Measurements from ENCODE around the gene ABHD6. TPM values are rescaled to one million over a fixed set of nuclear protein-coding genes. Genes with fewer than 3 reads are reported as not detected.

ABHD6 gene
- total RNA-seq, 2 donors from 2014 or later, result 7.5 to 8.6 TPM

DNA sequence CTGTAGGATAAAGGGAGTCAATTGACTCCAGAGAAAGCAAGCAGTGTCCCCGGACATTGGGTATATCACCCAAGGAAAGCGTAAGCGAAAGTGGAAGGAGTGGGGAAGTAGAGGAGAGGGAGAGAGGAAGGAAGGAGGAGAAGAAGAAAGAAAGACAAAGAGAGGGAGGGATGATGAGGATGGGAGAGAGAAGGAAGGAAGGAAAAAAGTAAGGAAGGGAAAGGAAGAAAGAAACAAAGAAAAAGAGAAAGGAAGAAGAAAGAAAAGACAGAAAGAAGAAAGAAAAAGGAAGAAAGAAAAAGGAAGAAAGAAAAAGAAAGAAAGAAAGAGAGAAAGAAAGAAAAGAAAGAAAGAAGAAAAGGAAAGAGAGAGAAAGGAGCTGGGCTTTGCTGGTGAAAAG, 27.7 kb upstream of the ABHD6 start:
- peaks cover 5% of the 10 kb centered on the region for H3K27me3 Mint-ChIP-seq (ENCODE audit: insufficient read depth)
- H3K4me1 Mint-ChIP-seq, result peaks cover 4% of the 10 kb centered on the region
- H3K27me3 ChIP-seq (ENCODE audit: control insufficient read depth, insufficient read depth, low read length, poor library complexity, severe bottlenecking), result no peaks in the 10 kb centered on the region
- no peaks in the 10 kb centered on the region for H3K4me1 ChIP-seq (ENCODE audit: control insufficient read depth, insufficient read depth, low read length)
- no peaks in the 10 kb centered on the region for H3K36me3 ChIP-seq (ENCODE audit: control insufficient read depth, insufficient read depth, low read length)
- no peak overlapping the region for H3K9ac ChIP-seq (ENCODE audit: extremely low read depth, low read length, poor library complexity, severe bottlenecking)
- TF ChIP-seq CTCF (conservative IDR thresholded peaks at IDR 0.05), result no peak
- H3K4me3 Mint-ChIP-seq, result no peak overlapping the region
- H3K27ac Mint-ChIP-seq, result no peak overlapping the region
- no peaks in the 10 kb centered on the region for H3K36me3 Mint-ChIP-seq (ENCODE audit: low read depth)
- no peak for DNase-seq
- no peaks in the 10 kb centered on the region for H3K9me3 ChIP-seq (ENCODE audit: control insufficient read depth, low read length)
- no peaks in the 10 kb centered on the region for H3K9me3 Mint-ChIP-seq
- no peak overlapping the region for H3K27ac ChIP-seq (ENCODE audit: low read depth, low read length)
- H3K4me3 ChIP-seq (ENCODE audit: low read length), result no peak overlapping the region
- 79 to 95% methylated on average over 3 of the region's 3 CpGs for WGBS, 2 experiments (ENCODE audit: insufficient coverage in 1 of 2, insufficient read length in 1 of 2)

DNA sequence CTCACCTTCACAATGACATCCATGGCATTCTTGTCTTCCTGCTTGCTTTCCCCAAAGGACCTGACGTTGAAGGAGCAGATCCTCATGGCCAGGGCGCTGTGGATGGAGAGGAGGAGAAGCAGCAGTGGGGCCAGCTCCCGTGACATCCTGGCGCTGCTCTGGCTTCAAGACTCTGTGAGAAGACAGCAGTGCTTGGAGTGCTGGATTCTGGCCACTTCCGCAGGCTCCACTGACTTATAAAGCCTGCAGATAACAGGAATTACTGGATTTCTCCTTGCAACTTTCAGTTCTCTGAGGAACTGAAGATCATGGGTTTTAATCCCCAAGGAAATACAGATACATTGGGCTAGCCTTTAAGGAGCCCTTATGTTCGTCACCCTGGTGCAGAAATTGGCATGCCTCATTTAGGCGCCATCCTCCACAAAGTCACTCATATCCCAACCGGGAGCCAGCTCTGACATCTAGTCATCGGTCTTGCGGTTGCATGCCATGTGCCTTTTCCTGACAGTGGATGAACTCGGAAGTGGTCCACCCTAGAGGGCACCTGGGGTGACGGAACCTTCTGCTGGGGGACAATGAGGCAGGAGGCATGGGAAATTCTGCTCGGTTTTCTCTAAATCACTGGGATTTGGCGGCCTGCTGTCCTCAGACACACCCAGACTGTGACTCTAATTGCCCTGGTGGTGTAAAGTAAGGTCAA, 26.7 kb upstream of the ABHD6 start, which contains the start of gene DNASE1L3:
Gene DNASE1L3 (minus strand): TSS at position 212 of the 700 bp plus-strand sequence. CDS start 66 bp downstream, at position 146.
- Histone ChIP-seq H3K27ac (ENCODE audit: low read depth, low read length) (no peak within 1 kb of the TSS), H3K9ac (ENCODE audit: extremely low read depth, low read length, poor library complexity, severe bottlenecking) (no peak within 1 kb of the TSS), H3K9me3 (ENCODE audit: control insufficient read depth, low read length) (no peaks in the 10 kb centered on the region), H3K27me3 (ENCODE audit: control insufficient read depth, insufficient read depth, low read length, poor library complexity, severe bottlenecking) (no peaks in the 10 kb centered on the region), H3K4me1 (ENCODE audit: control insufficient read depth, insufficient read depth, low read length) (no peaks in the 10 kb centered on the region), H3K36me3 (ENCODE audit: control insufficient read depth, insufficient read depth, low read length) (no peaks in the 10 kb centered on the region), H3K4me3 (ENCODE audit: low read length) (no peak within 1 kb of the TSS)
- no peaks in the 10 kb centered on the region for H3K36me3 Mint-ChIP-seq (ENCODE audit: low read depth)
- WGBS, 2 experiments (ENCODE audit: insufficient coverage in 1 of 2, insufficient read length in 1 of 2), result 91 to 93% methylated on average over 12 to 14 of the region's 14 CpGs
- DNase-seq, result peak; percentile 37
- no peak within 1 kb of the TSS for H3K4me3 Mint-ChIP-seq
- peaks cover 5% of the 10 kb centered on the region for H3K27me3 Mint-ChIP-seq (ENCODE audit: insufficient read depth)
- no peak for TF ChIP-seq CTCF (conservative IDR thresholded peaks at IDR 0.05)
- no peaks in the 10 kb centered on the region for H3K9me3 Mint-ChIP-seq
- no peak within 1 kb of the TSS for H3K27ac Mint-ChIP-seq
- H3K4me1 Mint-ChIP-seq, result peaks cover 4% of the 10 kb centered on the region

DNA sequence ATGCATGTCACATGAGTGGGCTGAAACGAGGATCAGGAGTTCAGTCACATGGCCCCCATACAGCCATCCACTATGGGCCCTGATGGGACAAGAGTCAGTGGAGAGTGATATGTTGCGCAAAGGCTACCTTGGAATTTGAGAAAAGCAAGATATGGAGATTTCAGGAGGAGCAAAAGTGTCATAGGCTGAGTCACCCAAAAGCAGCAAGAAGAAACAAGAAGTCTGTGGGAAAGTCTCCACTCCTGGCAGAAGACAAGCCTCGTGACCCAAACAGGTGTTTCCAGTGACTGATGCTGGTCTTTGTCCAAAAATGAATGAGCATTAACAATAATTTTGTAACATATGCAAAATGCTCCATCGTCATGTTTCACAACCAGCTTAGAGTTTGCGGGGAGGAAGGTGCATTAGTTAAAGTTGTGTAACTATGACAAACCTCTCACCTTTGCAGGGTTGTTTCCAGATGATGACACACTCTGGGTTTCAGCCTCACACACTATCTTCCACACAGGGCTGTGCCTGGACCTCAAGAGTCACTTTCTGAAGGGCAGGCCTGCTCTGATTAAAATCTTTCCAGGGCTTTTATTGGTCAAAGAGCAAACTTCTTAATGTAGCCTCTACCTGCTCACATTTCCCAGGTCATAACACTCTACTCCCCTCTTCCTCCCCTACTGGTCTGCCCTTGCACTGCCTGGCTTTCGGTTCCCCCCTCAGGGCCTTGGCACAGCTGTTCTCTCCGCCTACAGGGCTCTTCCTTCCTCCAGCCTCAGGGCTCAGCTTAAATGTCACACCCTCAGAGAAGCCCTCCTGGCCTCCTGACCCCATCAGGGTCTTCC, 22.9 kb upstream of the ABHD6 start:
- no peaks in the 10 kb centered on the region for H3K36me3 Mint-ChIP-seq (ENCODE audit: low read depth)
- Histone ChIP-seq H3K36me3 (ENCODE audit: control insufficient read depth, insufficient read depth, low read length) (no peaks in the 10 kb centered on the region), H3K9me3 (ENCODE audit: control insufficient read depth, low read length) (no peaks in the 10 kb centered on the region), H3K4me3 (ENCODE audit: low read length) (no peak overlapping the region), H3K27me3 (ENCODE audit: control insufficient read depth, insufficient read depth, low read length, poor library complexity, severe bottlenecking) (no peaks in the 10 kb centered on the region), H3K27ac (ENCODE audit: low read depth, low read length) (no peak overlapping the region), H3K4me1 (ENCODE audit: control insufficient read depth, insufficient read depth, low read length) (no peaks in the 10 kb centered on the region), H3K9ac (ENCODE audit: extremely low read depth, low read length, poor library complexity, severe bottlenecking) (no peak overlapping the region)
- H3K27ac Mint-ChIP-seq, result no peak overlapping the region
- TF ChIP-seq CTCF (conservative IDR thresholded peaks at IDR 0.05), result peak; percentile 54
- peak; percentile 72 for DNase-seq
- H3K4me1 Mint-ChIP-seq, result peaks cover 14% of the 10 kb centered on the region
- no peaks in the 10 kb centered on the region for H3K9me3 Mint-ChIP-seq
- WGBS, 2 experiments (ENCODE audit: insufficient coverage in 1 of 2, insufficient read length in 1 of 2), result 81 to 89% methylated on average over 4 to 7 of the region's 7 CpGs
- H3K4me3 Mint-ChIP-seq, result no peak overlapping the region
- peaks cover 5% of the 10 kb centered on the region for H3K27me3 Mint-ChIP-seq (ENCODE audit: insufficient read depth)

Measured in endodermal cell (in vitro differentiated cells).